Urinary bladder (tissue), 4 donors: Measurements from ENCODE around the gene GOLPH3. TPM values are rescaled to one million over a fixed set of nuclear protein-coding genes. Genes with fewer than 3 reads are reported as not detected.
"Not testable (repeated sequence)": the region's sequence is repeated elsewhere in the genome, so short reads cannot be mapped to it uniquely, and the experiment has no call there.

Source experiments
- DNase-seq: peaks from one replicate; pipeline ENCODE4 v3.0.0-alpha.2; 2015; ENCODE audit errors: extremely low spot score
- H3K27ac ChIP-seq: one replicate; pipeline ENCODE4 v1.5.1; 2013; ENCODE audit warnings: low read depth, mild to moderate bottlenecking, moderate library complexity
- H3K36me3 ChIP-seq: one replicate; pipeline ENCODE4 v1.6.1; 2013; ENCODE audit warnings: mild to moderate bottlenecking, moderate library complexity; ENCODE audit not compliant: insufficient read depth
- H3K4me1 ChIP-seq: one replicate; pipeline ENCODE4 v1.6.1; 2013; ENCODE audit warnings: mild to moderate bottlenecking, moderate library complexity; ENCODE audit not compliant: insufficient read depth
- H3K4me3 ChIP-seq: one replicate; pipeline ENCODE4 v1.5.1; 2013; ENCODE audit warnings: low read depth, low read length
- WGBS: extraction: QIAGEN DNeasy Blood & Tissue Kit; methylation state at CpG from one replicate; pipeline ENCODE4 v1.1.7; 2013; 5-methylcytosine and 5-hydroxymethylcytosine counted together
- polyA plus RNA-seq: library from polyadenylated mRNA; stranded (reverse); fragments of 200-250 nt; gene quantifications from one replicate; pipeline ENCODE4 v1.2.3, GENCODE V29; 2013
- total RNA-seq: library from RNA; depleted of rRNA; stranded (reverse); fragments of >200 nt; gene quantifications from one replicate; pipeline ENCODE4 v1.2.3, GENCODE V29; 2014
- donor health status: healthy with polysubstance abuse.
- donor health status: healthy.

The GOLPH3 gene
- total and polyA plus RNA-seq, 2 donors, result 68.6 to 73.1 TPM

GRCh38 chr5:32095261-32095671 lies 78.9 kb downstream of the GOLPH3 start:
- no peak for DNase-seq
- Histone ChIP-seq H3K4me3 (no peak overlapping the region), H3K27ac (no peak overlapping the region), H3K36me3 (no peaks in the 10 kb centered on the region), H3K4me1 (no peaks in the 10 kb centered on the region)
- WGBS, result 62% methylated on average over 7 of the region's 7 CpGs

- Histone ChIP-seq H3K36me3 (no peaks in the 10 kb centered on the region), H3K27ac (no peak overlapping the region), H3K4me3 (no peak overlapping the region), H3K4me1 (no peaks in the 10 kb centered on the region)
- 92% methylated on average over 5 of the region's 5 CpGs for whole genome bisulfite sequencing
- DNase-seq, result no peak
These were observed 79.4 kb downstream of the GOLPH3 start for GRCh38 chr5:32094691-32095090.

DNA sequence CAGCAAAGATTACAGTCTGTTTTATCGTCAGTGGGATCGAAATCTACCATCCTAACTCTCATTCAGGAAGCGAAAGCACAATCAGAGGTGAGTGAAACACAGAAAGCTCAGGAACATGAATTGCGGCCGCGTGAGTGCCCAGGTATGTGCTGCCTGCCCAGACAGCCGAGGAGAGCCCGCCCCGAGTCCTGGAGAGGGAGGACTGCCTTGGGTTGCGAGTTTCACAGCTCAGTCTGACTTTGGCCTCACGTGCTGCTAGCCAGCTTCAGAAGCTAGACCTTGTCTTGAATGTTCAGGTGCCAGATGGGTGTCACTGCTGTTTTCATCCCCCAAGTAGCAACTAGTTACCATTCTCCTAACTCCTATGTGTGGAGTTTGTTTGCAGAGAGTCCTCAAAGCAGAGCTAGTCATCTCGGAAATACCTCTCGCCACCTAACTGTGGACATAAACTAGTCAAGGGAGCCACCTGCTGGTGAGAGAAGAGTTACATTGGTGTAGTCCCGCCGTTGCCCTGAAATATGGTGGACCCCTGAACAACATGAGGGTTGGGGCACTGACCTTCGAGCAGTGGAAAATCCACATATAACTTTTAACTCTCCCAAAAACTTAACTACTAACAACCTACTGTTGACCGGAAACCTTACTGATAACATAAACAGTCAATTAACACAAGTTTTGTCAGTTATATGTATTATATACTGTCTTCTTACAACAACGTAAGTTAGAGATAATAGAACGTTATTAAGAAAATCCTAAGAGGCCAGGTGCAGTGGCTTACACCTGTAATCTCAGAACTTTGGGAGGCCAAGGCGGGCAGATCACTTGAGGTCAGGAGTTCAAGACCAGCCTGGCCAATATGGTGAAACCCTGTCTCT lies 80.9 kb downstream of the GOLPH3 start:
- Histone ChIP-seq H3K4me1 (no peaks in the 10 kb centered on the region), H3K4me3 (no peak overlapping the region), H3K36me3 (no peaks in the 10 kb centered on the region), H3K27ac (no peak overlapping the region)
- DNase-seq, result peak; percentile 48
- 56% methylated on average over 20 of the region's 20 CpGs for WGBS

DNA sequence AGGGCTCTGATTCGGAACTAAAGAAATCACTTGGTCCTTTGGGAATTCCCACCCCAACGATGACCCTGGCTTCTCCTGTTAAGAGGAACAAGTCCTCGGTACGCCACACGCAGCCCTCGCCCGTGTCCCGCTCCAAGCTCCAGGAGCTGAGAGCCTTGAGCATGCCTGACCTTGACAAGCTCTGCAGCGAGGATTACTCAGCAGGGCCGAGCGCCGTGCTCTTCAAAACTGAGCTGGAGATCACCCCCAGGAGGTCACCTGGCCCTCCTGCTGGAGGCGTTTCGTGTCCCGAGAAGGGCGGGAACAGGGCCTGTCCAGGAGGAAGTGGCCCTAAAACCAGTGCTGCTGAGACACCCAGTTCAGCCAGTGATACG lies 83.4 kb downstream of the GOLPH3 start:
- no peak for DNase-seq
- no peak overlapping the region for H3K27ac ChIP-seq
- no peaks in the 10 kb centered on the region for H3K4me1 ChIP-seq
- 91% methylated on average over 17 of the region's 17 CpGs for WGBS
- H3K36me3 ChIP-seq, result no peaks in the 10 kb centered on the region
- no peak overlapping the region for H3K4me3 ChIP-seq

DNA sequence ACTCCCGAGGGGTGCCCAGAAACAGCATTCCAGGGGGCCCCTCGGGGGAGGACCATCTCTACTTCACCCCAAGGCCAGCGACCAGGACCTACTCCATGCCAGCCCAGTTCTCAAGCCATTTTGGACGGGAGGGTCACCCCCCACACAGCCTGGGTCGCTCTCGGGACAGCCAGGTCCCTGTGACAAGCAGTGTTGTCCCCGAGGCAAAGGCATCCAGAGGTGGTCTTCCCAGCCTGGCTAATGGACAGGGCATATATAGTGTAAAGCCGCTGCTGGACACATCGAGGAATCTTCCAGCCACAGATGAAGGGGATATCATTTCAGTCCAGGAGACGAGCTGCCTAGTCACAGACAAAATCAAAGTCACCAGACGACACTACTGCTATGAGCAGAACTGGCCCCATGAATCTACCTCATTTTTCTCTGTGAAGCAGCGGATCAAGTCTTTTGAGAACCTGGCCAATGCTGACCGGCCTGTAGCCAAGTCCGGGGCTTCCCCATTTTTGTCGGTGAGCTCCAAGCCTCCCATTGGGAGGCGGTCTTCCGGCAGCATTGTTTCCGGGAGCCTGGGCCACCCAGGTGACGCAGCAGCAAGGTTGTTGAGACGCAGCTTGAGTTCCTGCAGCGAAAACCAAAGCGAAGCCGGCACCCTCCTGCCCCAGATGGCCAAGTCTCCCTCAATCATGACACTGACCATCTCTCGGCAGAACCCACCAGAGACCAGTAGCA lies 83.9 kb downstream of the GOLPH3 start:
- Histone ChIP-seq H3K36me3 (no peaks in the 10 kb centered on the region), H3K27ac (no peak overlapping the region), H3K4me1 (no peaks in the 10 kb centered on the region), H3K4me3 (no peak overlapping the region)
- DNase-seq, result no peak
- 91% methylated on average over 24 of the region's 24 CpGs for WGBS

DNA sequence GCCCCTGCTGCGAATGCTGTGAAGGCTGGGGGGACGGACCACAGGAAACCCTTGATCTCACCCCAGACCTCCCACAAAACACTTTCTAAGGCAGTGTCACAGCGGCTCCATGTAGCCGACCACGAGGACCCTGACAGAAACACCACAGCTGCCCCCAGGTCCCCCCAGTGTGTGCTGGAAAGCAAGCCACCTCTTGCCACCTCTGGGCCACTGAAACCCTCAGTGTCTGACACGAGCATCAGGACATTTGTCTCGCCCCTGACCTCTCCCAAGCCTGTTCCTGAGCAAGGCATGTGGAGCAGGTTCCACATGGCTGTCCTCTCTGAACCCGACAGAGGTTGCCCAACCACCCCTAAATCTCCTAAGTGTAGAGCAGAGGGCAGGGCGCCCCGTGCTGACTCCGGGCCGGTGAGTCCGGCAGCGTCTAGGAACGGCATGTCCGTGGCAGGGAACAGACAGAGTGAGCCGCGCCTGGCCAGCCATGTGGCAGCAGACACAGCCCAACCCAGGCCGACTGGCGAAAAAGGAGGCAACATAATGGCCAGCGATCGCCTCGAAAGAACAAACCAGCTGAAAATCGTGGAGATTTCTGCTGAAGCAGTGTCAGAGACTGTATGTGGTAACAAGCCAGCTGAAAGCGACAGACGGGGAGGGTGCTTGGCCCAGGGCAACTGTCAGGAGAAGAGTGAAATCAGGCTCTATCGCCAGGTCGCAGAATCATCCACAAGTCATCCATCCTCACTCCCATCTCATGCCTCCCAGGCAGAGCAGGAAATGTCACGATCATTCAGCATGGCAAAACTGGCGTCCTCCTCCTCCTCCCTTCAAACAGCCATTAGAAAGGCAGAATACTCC lies 84.7 kb downstream of the GOLPH3 start:
- no peak for DNase-seq
- H3K36me3 ChIP-seq, result no peaks in the 10 kb centered on the region
- H3K4me3 ChIP-seq, result no peak overlapping the region
- no peak overlapping the region for H3K27ac ChIP-seq
- no peaks in the 10 kb centered on the region for H3K4me1 ChIP-seq
- 92% methylated on average over 30 of the region's 30 CpGs for WGBS

DNA sequence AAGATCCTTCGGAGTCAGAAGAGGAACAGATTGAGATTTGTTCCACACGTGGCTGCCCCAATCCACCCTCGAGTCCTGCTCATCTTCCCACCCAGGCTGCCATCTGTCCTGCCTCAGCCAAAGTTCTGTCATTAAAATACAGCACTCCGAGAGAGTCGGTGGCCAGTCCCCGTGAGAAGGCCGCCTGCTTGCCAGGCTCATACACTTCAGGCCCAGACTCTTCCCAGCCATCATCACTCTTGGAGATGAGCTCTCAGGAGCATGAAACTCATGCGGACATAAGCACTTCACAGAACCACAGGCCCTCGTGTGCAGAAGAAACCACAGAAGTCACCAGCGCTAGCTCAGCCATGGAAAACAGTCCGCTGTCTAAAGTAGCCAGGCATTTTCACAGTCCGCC lies 85.9 kb downstream of the GOLPH3 start:
- DNase-seq, result no peak
- Histone ChIP-seq H3K4me3 (no peak overlapping the region), H3K4me1 (no peaks in the 10 kb centered on the region), H3K36me3 (no peaks in the 10 kb centered on the region), H3K27ac (no peak overlapping the region)
- 88% methylated on average over 12 of the region's 12 CpGs for WGBS

DNA sequence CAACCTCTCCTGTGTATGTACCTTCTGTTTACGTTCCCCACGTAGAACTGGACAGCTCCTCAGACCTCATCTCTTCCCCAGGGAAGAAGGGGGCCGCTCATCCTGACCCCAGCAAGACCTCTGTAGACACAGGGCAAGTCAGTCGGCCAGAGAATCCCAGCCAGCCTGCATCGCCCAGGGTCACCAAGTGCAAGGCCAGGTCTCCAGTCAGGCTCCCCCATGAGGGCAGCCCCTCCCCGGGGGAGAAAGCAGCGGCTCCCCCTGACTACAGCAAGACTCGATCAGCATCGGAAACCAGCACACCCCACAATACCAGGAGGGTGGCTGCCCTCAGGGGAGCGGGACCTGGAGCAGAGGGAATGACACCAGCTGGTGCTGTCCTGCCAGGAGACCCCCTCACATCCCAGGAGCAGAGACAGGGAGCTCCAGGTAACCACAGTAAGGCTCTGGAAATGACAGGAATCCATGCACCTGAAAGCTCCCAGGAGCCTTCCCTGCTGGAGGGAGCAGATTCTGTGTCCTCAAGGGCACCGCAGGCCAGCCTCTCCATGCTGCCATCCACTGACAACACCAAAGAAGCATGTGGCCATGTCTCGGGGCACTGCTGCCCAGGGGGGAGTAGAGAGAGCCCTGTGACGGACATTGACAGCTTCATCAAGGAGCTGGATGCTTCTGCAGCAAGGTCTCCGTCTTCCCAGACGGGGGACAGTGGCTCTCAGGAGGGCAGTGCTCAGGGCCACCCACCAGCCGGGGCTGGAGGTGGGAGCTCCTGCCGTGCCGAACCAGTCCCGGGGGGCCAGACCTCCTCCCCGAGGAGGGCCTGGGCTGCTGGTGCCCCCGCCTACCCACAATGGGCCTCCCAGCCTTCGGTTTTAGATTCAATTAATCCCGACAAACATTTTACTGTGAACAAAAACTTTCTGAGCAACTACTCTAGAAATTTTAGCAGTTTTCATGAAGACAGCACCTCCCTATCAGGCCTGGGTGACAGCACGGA lies 86.7 kb downstream of the GOLPH3 start:
- H3K36me3 ChIP-seq, result no peaks in the 10 kb centered on the region
- no peak for DNase-seq
- 91% methylated on average over 24 of the region's 24 CpGs for WGBS

DNA sequence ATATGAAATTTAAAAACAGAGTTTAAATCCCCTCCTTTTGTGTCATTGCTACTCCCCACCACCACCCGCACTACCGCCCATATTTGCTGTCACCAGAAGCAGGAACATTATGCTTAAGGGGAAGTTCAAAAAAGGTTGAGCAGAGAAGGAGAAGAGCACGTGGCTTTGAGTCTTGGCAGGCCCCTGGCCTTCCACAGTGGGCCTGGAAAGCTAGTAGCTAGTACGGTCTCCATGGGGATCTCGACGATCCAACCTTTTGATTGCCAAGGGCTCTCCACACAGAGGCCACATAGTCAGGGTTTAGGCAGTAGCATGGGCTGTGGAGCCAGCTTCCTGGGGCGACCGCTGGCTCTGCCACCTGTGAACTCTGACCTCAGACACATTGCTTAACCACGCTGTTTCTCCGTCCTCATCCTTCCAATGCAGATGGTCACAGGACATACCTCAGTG lies 90.1 kb downstream of the GOLPH3 start:
- no peak for DNase-seq
- Histone ChIP-seq H3K4me3 (no peak overlapping the region), H3K4me1 (no peaks in the 10 kb centered on the region), H3K27ac (no peak overlapping the region), H3K36me3 (no peaks in the 10 kb centered on the region)
- 83% methylated on average over 10 of the region's 10 CpGs for WGBS

More for the DNA sequence above, 86.7 kb downstream of the GOLPH3 start:
- no peak overlapping the region for H3K4me3 ChIP-seq
- H3K27ac ChIP-seq, result no peak overlapping the region
- H3K4me1 ChIP-seq, result no peaks in the 10 kb centered on the region

DNA sequence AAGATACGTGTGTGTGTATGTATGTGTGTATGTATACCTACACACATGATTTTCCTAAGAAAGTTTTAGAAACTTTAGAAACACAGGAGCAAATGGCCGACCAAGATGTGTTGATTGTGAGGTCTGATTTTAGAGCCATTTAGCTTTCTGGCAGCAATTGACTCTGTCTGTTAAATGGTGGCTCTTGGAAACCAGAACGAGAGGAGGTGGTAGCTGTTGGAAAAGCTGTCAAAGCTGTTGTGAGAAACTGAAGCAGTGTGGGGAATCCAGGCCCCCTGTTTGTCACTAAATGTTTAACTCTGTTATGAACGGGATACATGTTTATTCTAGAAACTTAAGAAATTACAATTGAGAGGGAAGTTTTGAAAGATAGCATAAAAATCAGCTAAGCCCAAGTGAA lies 91.4 kb downstream of the GOLPH3 start:
- WGBS, result 70% methylated on average over 4 of the region's 4 CpGs
- no peaks in the 10 kb centered on the region for H3K36me3 ChIP-seq
- no peak overlapping the region for H3K27ac ChIP-seq
- no peaks in the 10 kb centered on the region for H3K4me1 ChIP-seq
- no peak overlapping the region for H3K4me3 ChIP-seq
- no peak for DNase-seq

- H3K4me1 ChIP-seq, DNase-seq, H3K4me3 ChIP-seq, H3K36me3 ChIP-seq, H3K27ac ChIP-seq: not testable (repeated sequence)
- 98% methylated on average over 1 of the region's 1 CpG for WGBS
These were observed 93.6 kb downstream of the GOLPH3 start for GRCh38 chr5:32080565-32080964.

- 90% methylated on average over 6 of the region's 6 CpGs for WGBS
- not testable (repeated sequence) for DNase-seq, H3K27ac ChIP-seq, H3K36me3 ChIP-seq, H3K4me3 ChIP-seq, H3K4me1 ChIP-seq
These were observed 95.3 kb downstream of the GOLPH3 start for GRCh38 chr5:32078855-32079254.
